ENCODE data around the gene SLC9A3.

GRCh38 chr5:560792-561166 lies 36.5 kb upstream of the SLC9A3 start:
- TF ChIP-seq CTCF (IDR thresholded peaks at IDR 0.05) (no peak), POLR2A (IDR thresholded peaks at IDR 0.05) (no peak), POLR2AphosphoS5 (IDR thresholded peaks at IDR 0.05) (no peak)
